Cerebellar cortex (tissue), 1 donor: ENCODE measurements around the gene PRPF31.

Experiments
- DNase-seq: peaks from one replicate; pipeline ENCODE4 v3.0.0-alpha.2; 2015; ENCODE audit warnings: low spot score

The PRPF31 gene

GRCh38 chr19:54108496-54108895 lies 7.1 kb upstream of the PRPF31 start:
- no peak for DNase-seq

GRCh38 chr19:54109651-54110050 lies 5.9 kb upstream of the PRPF31 start:
- no peak for DNase-seq

GRCh38 chr19:54114340-54115108 lies 1.0 kb upstream of the PRPF31 start:
- DNase-seq, result no peak

- DNase-seq, result no peak
These were observed 5.7 kb downstream of the PRPF31 start for GRCh38 chr19:54121259-54121658.

- no peak for DNase-seq
These were observed 8.1 kb downstream of the PRPF31 start for GRCh38 chr19:54123682-54124081.

- DNase-seq, result no peak
These were observed 8.8 kb downstream of the PRPF31 start for GRCh38 chr19:54124393-54124792.

- no peak for DNase-seq
These were observed 10.2 kb downstream of the PRPF31 start for GRCh38 chr19:54125713-54126112.

- DNase-seq, result no peak
These were observed 12.3 kb downstream of the PRPF31 start for GRCh38 chr19:54127688-54128440.

GRCh38 chr19:54128441-54128725 lies 12.8 kb downstream of the PRPF31 start:
- DNase-seq, result no peak

- DNase-seq, result no peak
These were observed 13.5 kb downstream of the PRPF31 start for GRCh38 chr19:54128796-54129616.

GRCh38 chr19:54129617-54129996 lies 14.1 kb downstream of the PRPF31 start:
- no peak for DNase-seq

GRCh38 chr19:54133312-54133956 lies 17.9 kb downstream of the PRPF31 start:
- no peak for DNase-seq

- no peak for DNase-seq
These were observed 18.5 kb downstream of the PRPF31 start for GRCh38 chr19:54133957-54134590.

- no peak for DNase-seq
These were observed 20.7 kb downstream of the PRPF31 start for GRCh38 chr19:54136086-54136863.

GRCh38 chr19:54136864-54137698 lies 21.5 kb downstream of the PRPF31 start:
- DNase-seq, result peak; percentile 100

- DNase-seq, result no peak
These were observed 22.3 kb downstream of the PRPF31 start, which contains the start of gene CNOT3 for GRCh38 chr19:54137699-54138488. Gene CNOT3, plus strand, starts transcription at chr19:54137762. Its CDS starts 5,217 bp downstream, at chr19:54142979.

- DNase-seq, result no peak
These were observed 23.1 kb downstream of the PRPF31 start for GRCh38 chr19:54138489-54139256.

- DNase-seq, result no peak
These were observed 25.8 kb downstream of the PRPF31 start for GRCh38 chr19:54141356-54141755.
